Aorta (tissue), 5 donors: ENCODE data around the gene ABCA12. TPM values are rescaled to one million over a fixed set of nuclear protein-coding genes. Genes with fewer than 3 reads are reported as not detected.

Source experiments
- ATAC-seq: fragments of 200-7000 bp; cut with Tn5 transposase; one replicate; pipeline ENCODE4 v1.9.1; 2022; ENCODE audit warnings: moderate library complexity; ENCODE audit not compliant: low FRiP score
- DNase-seq, 2 donors: peaks; one replicate each; pipeline ENCODE4 v3.0.0-alpha.2; 2020
- H3K27ac ChIP-seq, 2 donors: one replicate each; pipeline ENCODE4 v1.5.1; 2013; ENCODE audit warnings: low read length in 2 of 2, mild to moderate bottlenecking in 2 of 2, moderate library complexity in 2 of 2, control low read depth in 1 of 2, inconsistent platforms in 1 of 2, low read depth in 1 of 2
- H3K27me3 ChIP-seq, 2 donors: one replicate each; pipeline ENCODE4 v1.6.1; 2013; ENCODE audit warnings: control low read depth in 1 of 2, low read length in 1 of 2, mild to moderate bottlenecking in 1 of 2, moderate library complexity in 1 of 2; ENCODE audit not compliant: insufficient read depth in 2 of 2, control insufficient read depth in 1 of 2
- H3K36me3 ChIP-seq, 2 donors: one replicate each; pipeline ENCODE4 v1.6.1; 2013; ENCODE audit warnings: control low read depth in 1 of 2, low read length in 1 of 2, mild to moderate bottlenecking in 1 of 2; ENCODE audit not compliant: insufficient read depth in 2 of 2, control insufficient read depth in 1 of 2
- H3K4me1 ChIP-seq, 2 donors: one replicate each; pipeline ENCODE4 v1.6.1; 2013; ENCODE audit warnings: low read length in 2 of 2, control low read depth in 1 of 2, mild to moderate bottlenecking in 1 of 2, moderate library complexity in 1 of 2; ENCODE audit not compliant: insufficient read depth in 2 of 2, control insufficient read depth in 1 of 2
- H3K4me3 ChIP-seq, 2 donors: one replicate each; pipeline ENCODE4 v1.5.1; 2013; ENCODE audit warnings: low read length in 2 of 2, control low read depth in 1 of 2, mild to moderate bottlenecking in 1 of 2
- H3K9me3 ChIP-seq: one replicate; pipeline ENCODE4 v1.6.1; 2013; ENCODE audit warnings: mild to moderate bottlenecking, low read length; ENCODE audit not compliant: control insufficient read depth
- WGBS, 2 donors: extraction: QIAGEN DNeasy Blood & Tissue Kit; methylation state at CpG; one replicate each; pipeline ENCODE4 v1.1.7; 2013; 5-methylcytosine and 5-hydroxymethylcytosine counted together
- intact Hi-C, 2 donors: fragments of 100-400 bp; cut with DNase I; formaldehyde crosslinking; loops; one replicate each; pipeline versions ENCODE4 v1.14.2 to v1.15.0; 2022
- polyA plus RNA-seq, 2 donors: library from polyadenylated mRNA; stranded (reverse); fragments of 200-250 nt; gene quantifications; one replicate each; pipeline ENCODE4 v1.2.3, GENCODE V29; 2013
- total RNA-seq, 2 donors: library from RNA; stranded (reverse); fragmentation: NEBNext Ultra II Directional; extraction: Animal tissue kit (Norgen Biotek cat#: 25700); gene quantifications; one replicate each; pipeline ENCODE4 v1.2.1, GENCODE V29; 2021
- donor health status: healthy with polysubstance abuse.
- donor health status: Bipolar disorder and iron deficiency.
- donor health status: DM: no; HTN: no; CAD: no.
- donor health status: DM: no; HTN: no; CAD: no.
- donor health status: DM: yes; HTN: yes; CAD: no.

The ABCA12 gene
- total and polyA plus RNA-seq, 4 donors = not detected

DNA sequence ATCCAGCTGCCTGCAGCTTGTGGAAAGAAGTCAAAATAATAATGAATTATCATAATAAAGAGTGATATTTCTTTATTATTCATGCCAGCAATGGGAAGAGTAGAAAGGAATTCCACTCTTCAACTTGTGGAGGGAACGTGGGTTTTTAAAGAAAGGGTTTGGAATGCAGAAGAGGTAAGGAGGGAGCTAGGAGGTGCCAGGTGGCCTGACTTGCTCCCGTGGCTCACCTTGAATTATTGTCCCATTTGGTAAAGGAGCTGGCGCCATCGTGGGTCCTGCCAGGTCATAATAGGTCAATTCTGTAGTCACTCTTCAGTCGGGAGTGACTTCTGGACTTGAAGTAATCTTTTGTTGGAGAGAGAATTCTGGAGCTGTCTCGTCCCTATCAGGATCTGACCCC, 233.8 kb downstream of the ABCA12 start:
- Histone ChIP-seq H3K4me3 (no peak overlapping the region), H3K9me3 (no peaks in the 10 kb centered on the region), H3K4me1 (no peaks in the 10 kb centered on the region), H3K36me3 (no peaks in the 10 kb centered on the region), H3K27ac (no peak overlapping the region), H3K27me3 (no peaks in the 10 kb centered on the region)
- WGBS, 2 donors = 58 to 59% methylated on average over 6 of the region's 6 CpGs
- intact Hi-C loops = no loop called here
- no peak for DNase-seq
- ATAC-seq = no peak

DNA sequence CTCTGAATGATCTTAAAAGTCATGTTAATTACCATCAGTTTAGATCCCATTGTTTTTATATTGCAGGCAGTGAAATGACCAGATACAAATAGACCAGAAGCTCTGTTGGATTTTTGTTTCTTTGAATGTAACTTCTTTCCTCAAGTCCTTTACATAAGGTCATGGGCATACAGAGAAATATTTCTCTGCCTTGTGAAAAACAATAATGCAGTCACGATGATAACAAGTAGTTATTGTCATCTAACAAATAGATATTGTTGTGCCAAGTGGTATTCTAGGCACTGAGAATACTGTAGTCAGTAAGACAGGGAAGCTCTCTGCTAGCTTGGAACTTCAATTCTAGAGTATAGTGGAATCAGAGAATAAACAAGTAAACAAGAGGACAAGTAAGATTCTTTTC, 234.2 kb downstream of the ABCA12 start:
- H3K4me1 ChIP-seq = no peaks in the 10 kb centered on the region
- no peaks in the 10 kb centered on the region for H3K36me3 ChIP-seq
- H3K27me3 ChIP-seq = no peaks in the 10 kb centered on the region
- no peaks in the 10 kb centered on the region for H3K9me3 ChIP-seq
- ATAC-seq (no peak), DNase-seq (no peak)
- intact Hi-C loops = no loop called here
- H3K27ac ChIP-seq = no peak overlapping the region
- H3K4me3 ChIP-seq = no peak overlapping the region
- 84 to 85% methylated on average over 1 of the region's 1 CpG for WGBS, 2 donors

DNA sequence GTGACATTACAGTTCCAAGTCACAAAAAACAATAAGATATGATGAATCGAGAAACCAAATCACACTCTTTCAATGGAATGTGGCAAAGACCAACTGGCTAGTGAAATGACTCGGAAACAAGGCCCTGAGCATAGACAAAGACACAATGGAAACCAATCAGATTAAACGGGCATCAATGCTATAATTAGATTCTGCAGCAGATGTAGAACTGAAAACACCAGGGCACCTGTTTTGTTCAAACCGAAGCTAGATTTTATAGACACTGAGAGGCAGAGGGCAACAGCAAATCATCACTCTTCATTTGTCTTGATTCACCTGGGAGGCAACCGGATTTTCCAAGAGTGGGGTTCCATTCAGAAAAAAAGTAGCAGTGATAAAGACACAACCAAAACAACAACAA, 236.1 kb downstream of the ABCA12 start:
- H3K4me3 ChIP-seq = no peak overlapping the region
- no peak for ATAC-seq
- no peaks in the 10 kb centered on the region for H3K36me3 ChIP-seq
- no peaks in the 10 kb centered on the region for H3K27me3 ChIP-seq
- H3K9me3 ChIP-seq = no peaks in the 10 kb centered on the region
- 74 to 80% methylated on average over 5 of the region's 5 CpGs for WGBS, 2 donors
- DNase-seq = no peak
- H3K4me1 ChIP-seq = no peaks in the 10 kb centered on the region
- intact Hi-C loops = no loop called here
- no peak overlapping the region for H3K27ac ChIP-seq

DNA sequence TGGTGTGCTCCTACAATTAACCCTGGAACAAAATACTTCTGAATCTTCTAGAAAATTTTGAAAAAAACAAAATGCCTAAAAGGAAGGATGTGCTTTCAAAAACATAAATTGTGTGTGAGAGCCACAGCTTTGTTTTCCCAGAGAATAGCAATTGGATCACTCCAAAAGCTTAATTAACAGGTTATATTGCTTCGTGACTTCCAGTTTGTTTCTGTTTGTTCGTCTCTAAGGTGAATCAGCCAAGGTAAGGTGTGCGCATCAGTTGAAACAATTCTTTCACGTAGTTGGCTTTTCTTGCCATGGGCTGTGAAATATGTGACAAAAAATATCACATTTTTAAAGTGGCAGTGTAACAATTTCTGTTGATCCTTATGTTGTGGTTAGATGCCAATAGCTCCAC, 238.7 kb downstream of the ABCA12 start:
- Histone ChIP-seq H3K4me1 (no peaks in the 10 kb centered on the region), H3K36me3 (no peaks in the 10 kb centered on the region), H3K4me3 (no peak overlapping the region), H3K9me3 (no peaks in the 10 kb centered on the region), H3K27ac (no peak overlapping the region), H3K27me3 (no peaks in the 10 kb centered on the region)
- intact Hi-C loops = no loop called here
- DNase-seq (no peak), ATAC-seq (no peak)
- 79 to 81% methylated on average over 4 of the region's 4 CpGs for WGBS, 2 donors

DNA sequence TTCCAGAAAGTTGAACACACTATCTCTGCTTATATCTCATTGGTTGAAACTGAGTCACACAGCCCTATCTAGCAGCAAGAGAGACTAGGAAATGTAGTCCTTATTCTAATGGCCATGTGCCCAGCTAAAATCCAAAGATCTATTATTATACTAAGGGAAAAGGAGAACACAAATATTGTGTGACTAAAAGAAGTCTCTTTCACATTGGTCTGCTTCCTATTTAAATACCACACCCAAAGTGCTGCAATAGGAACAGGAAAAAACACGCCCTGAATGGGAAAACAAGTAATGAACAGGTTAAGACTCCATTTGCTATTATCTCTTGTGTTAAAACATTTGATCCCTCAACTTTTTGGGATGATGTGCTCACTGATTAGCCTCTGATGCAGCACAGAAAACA, 242.2 kb downstream of the ABCA12 start:
- H3K4me1 ChIP-seq = no peaks in the 10 kb centered on the region
- no peak overlapping the region for H3K27ac ChIP-seq
- no peak overlapping the region for H3K4me3 ChIP-seq
- H3K27me3 ChIP-seq = no peaks in the 10 kb centered on the region
- H3K9me3 ChIP-seq = no peaks in the 10 kb centered on the region
- DNase-seq (no peak), ATAC-seq (no peak)
- H3K36me3 ChIP-seq = no peaks in the 10 kb centered on the region
- intact Hi-C loops = no loop called here
- 78 to 82% methylated on average over 1 of the region's 1 CpG for WGBS, 2 donors

DNA sequence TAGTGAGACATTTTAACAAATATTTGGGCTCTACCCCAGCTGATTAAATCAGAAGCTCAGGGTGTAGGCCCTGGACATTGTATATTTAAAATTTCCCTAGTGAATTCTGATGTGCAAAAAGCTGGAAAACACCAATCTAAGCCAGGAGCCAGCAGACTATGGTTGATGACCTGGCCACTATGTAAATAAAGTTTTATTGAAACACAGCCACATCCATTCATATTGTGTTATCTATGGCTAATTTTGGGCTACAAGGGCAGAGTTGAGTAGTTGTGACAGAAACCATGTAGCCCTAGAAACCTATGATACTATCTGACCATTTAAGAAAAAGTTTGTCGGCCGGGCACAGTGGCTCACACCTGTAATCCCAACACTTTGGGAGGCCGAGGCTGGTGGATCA, 243.0 kb downstream of the ABCA12 start:
- WGBS, 2 donors = 95 to 98% methylated on average over 3 of the region's 3 CpGs
- Histone ChIP-seq H3K36me3 (no peaks in the 10 kb centered on the region), H3K27me3 (no peaks in the 10 kb centered on the region), H3K4me3 (no peak overlapping the region), H3K27ac (no peak overlapping the region), H3K4me1 (no peaks in the 10 kb centered on the region), H3K9me3 (no peaks in the 10 kb centered on the region)
- intact Hi-C loops = no loop called here
- ATAC-seq (no peak), DNase-seq (no peak)

DNA sequence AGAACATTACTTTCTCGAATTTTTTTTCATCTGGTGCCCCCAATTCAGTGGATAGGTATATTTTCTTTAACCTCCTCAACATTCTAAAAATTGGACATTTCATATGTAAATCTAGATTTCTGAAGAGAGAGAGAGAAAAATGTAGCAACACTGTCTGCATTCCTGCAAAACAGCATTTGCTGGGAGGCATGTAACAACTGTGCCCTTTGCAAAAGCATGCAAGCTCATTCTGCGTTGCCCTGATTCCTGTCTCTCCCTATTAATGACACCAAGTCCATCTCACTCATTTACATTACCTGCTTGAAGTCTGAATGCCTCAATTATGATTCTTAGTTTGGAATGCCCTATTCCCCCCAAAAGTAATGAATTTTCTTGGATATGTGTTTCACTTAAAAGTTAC, 249.1 kb downstream of the ABCA12 start:
- intact Hi-C loops = no loop called here
- DNase-seq = no peak

DNA sequence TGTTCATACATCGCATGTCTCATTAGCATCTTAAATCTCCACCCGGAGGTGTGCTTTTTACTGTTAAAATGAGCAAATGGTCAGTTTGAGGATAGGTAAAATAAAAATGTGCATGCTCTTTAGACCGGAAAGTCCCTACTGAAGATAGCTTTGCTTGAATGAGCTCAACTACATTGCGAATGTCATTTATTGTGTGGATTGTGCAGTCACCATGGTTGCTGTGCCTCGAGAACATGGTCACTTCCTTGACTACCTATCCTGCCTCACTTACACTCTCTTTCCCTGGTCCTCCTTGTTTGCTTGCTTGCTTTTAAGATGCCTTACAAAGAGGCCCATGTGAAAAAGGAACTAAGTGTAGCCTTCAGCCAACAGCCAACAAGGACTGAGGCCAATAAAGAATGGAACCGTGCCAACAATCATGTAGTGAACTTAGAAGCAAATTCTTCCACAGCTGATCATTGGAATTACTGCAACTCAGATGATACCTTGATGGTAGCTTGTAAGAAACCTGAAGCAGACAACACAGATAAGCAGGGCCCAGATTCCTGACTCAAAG, 256.7 kb downstream of the ABCA12 start:
- intact Hi-C loops = no loop called here
- peaks cover 2% of the 10 kb centered on the region for H3K9me3 ChIP-seq
- DNase-seq (no peak), ATAC-seq (no peak)
- H3K27ac ChIP-seq = no peak overlapping the region
- H3K36me3 ChIP-seq = no peaks in the 10 kb centered on the region
- 80 to 81% methylated on average over 6 of the region's 6 CpGs for WGBS, 2 donors
- H3K27me3 ChIP-seq = no peaks in the 10 kb centered on the region
- no peaks in the 10 kb centered on the region for H3K4me1 ChIP-seq
- H3K4me3 ChIP-seq = no peak overlapping the region

More for the DNA sequence above, 249.1 kb downstream of the ABCA12 start:
- no peak overlapping the region for H3K4me3 ChIP-seq
- H3K36me3 ChIP-seq = no peaks in the 10 kb centered on the region
- no peaks in the 10 kb centered on the region for H3K4me1 ChIP-seq
- WGBS, 2 donors = 76 to 80% methylated on average over 2 of the region's 2 CpGs
- H3K27me3 ChIP-seq = no peaks in the 10 kb centered on the region
- H3K27ac ChIP-seq = no peak overlapping the region
- H3K9me3 ChIP-seq = no peaks in the 10 kb centered on the region
- ATAC-seq = no peak
